Inflammatory macrophage (primary cell): ENCODE measurements around the gene RNF166.

ENCODE experiments used
- DNase-seq, 2 donors: peaks; one replicate each; pipeline ENCODE4 v3.0.0-alpha.2; 2020 to 2022
- total RNA-seq, 18 experiments: gene quantifications; one replicate each; lab custom pipeline; 2026; ENCODE audit warnings: mixed read lengths in 6 of 18, inconsistent platforms in 2 of 18; lab: John Stamatoyannopoulos, UW

The RNF166 gene, protein sequence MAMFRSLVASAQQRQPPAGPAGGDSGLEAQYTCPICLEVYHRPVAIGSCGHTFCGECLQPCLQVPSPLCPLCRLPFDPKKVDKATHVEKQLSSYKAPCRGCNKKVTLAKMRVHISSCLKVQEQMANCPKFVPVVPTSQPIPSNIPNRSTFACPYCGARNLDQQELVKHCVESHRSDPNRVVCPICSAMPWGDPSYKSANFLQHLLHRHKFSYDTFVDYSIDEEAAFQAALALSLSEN
- 4.6 to 83.4 (median 53.5) reads per million in 18 experiments for total RNA-seq

DNA sequence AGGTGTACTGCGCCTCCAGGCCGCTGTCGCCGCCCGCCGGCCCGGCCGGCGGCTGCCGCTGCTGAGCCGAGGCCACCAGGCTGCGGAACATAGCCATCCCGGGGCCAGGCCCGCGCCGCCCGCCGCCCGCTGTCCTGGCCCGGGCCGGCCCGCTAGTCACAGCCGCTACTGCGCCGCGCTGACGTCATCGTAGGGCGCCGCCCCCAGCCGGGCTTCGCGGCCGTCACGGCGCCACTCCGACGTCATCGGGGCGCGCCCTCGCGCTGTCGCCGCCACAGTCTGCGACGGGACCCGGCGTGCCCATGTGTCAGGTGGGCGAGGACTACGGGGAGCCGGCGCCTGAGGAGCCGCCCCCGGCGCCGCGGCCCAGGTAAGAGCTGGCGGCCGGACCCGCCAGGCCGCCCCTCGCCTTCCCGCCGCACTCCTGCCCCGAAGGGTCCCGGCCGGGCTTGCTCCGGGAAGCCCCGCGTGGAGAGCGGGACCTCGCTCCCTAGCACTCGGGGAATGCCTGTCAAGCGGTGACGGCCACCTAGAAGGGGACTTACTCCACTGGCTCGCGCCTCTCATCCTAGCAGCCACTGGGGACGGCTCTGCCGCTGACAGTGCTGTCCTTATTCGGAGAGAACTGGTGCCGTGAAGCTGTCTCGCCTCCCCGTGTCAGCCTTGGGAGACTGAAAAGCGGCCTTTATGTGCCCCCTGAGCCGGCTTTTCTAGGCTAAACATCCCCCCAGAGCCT, at the start of gene RNF166, which contains the start of gene CTU2:
TSS of gene RNF166 (minus strand) at position 180 of the 736 bp plus-strand sequence. CDS start at position 97, 83 bp downstream.
TSS of gene CTU2 (plus strand) at position 275 of the 736 bp plus-strand sequence. CDS start at position 303, 28 bp downstream.
- peak; percentile 89 to 95 for DNase-seq

GRCh38 chr16:88754912-88755744, 48.9 kb upstream of the RNF166 start:
- no peak for DNase-seq

DNA sequence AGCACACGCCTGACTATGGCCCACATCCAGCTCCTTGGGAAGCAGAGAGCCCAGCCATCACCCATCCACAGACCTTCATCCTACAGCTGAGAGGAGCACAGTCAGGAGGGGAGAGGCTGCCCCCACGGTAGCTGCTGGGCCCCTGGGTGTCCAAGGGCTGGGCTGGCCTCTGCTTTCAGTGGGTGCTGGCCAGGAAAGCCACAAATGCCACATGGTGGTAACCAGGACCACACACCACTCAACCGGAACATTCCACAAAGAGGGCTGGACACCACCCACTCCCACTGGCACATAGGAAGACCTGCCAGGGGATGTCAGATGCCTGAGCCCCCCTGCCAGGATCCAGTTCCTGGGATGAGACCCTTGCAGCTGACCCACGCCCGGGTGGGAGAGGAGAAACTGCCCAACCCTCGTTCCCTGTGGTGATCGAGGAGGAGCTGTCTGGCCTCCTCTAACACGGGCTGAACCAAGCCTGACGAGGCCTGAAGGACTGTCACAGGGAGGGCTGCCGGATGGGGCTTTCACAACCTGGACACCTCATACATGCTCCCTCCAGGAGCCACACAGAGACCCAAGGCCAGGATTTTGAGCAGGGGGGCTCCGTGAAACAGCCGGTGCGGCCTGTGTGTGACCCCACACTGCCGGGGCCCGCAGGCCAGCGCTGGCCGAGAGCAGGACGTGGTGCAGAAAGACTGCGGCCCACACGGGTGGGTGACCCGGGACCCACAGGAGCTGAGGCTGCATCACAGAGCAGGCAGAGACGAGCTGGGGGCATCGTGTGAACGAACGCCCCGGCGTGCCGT, 48.1 kb upstream of the RNF166 start:
- DNase-seq, result no peak

DNA sequence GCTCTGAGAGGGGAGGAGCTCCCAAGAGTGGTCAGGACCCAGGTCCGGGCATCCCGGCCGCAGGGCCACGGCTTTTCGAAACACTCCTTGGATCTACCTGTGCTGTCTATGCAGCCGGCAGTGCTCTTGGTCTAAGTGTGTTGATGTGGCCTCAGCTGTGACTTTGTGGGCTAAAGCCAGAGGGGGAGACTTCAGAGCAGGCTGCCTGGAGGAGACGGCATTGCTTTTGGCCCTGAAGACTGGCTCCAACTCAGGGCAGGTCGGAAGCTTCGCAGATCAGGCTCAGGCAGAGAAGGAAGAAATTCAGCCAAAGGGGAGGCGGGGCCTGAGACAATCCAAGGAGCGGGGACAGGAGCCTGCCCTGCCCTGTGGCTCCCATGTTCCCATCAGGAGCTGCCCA, 47.4 kb upstream of the RNF166 start:
- DNase-seq, result no peak

GRCh38 chr16:88753191-88753590, 47.0 kb upstream of the RNF166 start:
- DNase-seq, result no peak

DNA sequence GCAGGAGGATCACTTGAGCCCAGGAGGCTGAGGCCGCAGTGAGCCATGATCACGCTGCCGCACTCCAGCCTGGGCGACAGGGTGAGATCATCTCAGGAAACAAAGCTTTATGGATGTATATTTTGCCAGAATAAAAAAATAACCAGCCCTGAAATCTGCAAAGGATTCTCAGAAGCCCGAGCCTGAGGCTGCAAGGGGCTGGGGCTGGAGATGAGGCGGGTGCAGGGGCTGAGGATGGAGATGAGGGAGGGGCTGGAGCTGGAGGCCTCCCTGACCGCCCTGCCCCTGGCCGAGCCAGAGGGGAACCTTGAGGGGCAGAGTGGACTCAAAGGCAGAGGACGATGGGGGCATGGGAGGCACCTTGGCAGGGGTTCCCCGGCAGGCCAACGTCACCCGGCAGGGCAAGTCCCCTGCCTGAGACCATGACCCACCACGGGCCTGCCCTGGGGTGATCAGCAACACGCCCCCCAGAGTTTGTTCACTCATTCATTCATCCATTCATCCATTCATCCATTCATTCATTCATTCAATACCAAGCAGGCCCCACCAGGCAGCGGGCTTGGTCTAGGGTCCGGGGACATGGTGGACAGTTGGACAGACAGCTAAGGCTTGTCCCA, 46.3 kb upstream of the RNF166 start:
- DNase-seq, result no peak

- DNase-seq, result no peak
Observed at GRCh38 chr16:88750854-88751253, 44.6 kb upstream of the RNF166 start.

DNA sequence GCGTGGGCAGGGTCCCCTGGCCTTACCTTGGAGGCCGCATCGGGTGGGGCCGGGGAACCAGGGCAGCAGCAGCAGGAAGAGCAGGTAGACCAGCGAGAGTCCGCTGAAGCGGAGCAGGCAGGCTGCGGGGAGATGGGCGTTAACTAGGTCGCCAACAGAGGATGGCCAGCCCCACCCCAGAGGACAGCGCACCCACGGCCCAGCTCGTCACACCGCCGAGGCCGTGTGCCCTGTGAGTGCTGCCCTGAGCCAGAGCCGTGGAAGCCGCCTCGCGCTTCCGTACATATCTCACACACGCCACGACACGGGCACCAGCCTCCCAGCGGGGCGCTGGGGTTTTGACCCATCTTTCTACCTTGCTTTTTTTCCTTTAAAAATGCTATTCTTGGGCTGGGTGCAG, 43.1 kb upstream of the RNF166 start:
- DNase-seq, result no peak

GRCh38 chr16:88748364-88748763, 42.2 kb upstream of the RNF166 start:
- DNase-seq, result no peak

- peak; percentile 40 to 48 for DNase-seq
Observed at GRCh38 chr16:88747588-88748301, 41.5 kb upstream of the RNF166 start.

DNA sequence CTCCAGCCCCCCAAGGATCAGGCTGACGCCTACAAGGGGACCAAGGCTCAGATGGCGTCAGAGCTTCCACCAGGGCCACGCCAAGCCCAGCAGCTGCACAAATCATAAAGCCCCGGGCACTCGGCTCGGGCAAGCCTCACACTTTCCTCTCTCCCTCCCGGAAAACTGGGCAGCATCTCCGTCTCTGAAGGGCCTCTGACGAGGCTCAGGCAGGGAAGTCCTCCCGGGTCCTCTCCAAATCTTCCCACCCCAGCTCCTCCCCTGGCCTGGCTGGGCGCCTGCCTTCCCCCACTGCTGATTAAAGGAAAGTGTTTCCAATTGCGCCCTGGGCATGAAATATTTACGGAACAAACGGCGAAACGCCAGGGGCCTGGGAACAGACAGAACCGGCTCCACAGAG, 40.3 kb upstream of the RNF166 start:
- no peak for DNase-seq

- DNase-seq, result no peak
Observed at GRCh38 chr16:88744577-88745521, 38.6 kb upstream of the RNF166 start.

- DNase-seq, result peak; percentile 37 to 64
Observed at GRCh38 chr16:88743693-88744576, 37.7 kb upstream of the RNF166 start.

DNA sequence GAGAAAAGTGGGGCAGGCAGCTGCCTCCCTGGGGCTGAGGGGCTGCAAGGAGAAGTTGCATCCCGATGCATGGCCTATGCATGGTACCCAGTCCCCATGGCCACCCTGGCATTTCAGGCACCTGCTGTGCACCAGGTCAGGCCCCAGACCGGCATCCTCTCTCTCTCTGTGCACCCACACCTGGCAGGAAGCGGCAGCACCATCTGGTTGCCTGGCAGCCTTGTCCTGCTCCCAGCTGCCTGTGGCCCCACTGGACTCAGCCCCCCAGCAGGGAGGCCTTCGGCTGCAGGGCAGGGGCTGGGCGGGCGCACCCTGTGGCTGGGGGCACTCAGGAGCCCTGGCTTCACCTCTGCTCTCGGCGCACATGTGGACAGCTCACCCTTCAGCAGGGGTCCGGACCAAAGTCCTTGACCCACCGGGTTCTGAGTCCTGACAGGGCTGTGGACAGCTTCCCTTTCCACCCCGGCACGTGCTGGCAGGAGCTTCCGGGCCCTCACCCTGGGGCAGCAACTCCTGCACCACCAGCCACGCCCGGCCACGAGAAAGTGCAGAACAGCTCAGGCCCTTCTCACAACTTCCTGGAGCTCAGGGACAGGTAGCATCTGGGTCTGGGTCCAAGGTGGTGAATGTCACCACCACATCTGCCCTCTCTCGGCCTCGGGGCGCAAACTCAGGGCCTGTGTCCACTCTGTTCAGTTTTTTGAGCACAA, 36.8 kb upstream of the RNF166 start:
- no peak for DNase-seq

- DNase-seq, result no peak
Observed at GRCh38 chr16:88741368-88741767, 35.2 kb upstream of the RNF166 start.

GRCh38 chr16:88740727-88741055, 34.5 kb upstream of the RNF166 start:
- DNase-seq, result no peak

DNA sequence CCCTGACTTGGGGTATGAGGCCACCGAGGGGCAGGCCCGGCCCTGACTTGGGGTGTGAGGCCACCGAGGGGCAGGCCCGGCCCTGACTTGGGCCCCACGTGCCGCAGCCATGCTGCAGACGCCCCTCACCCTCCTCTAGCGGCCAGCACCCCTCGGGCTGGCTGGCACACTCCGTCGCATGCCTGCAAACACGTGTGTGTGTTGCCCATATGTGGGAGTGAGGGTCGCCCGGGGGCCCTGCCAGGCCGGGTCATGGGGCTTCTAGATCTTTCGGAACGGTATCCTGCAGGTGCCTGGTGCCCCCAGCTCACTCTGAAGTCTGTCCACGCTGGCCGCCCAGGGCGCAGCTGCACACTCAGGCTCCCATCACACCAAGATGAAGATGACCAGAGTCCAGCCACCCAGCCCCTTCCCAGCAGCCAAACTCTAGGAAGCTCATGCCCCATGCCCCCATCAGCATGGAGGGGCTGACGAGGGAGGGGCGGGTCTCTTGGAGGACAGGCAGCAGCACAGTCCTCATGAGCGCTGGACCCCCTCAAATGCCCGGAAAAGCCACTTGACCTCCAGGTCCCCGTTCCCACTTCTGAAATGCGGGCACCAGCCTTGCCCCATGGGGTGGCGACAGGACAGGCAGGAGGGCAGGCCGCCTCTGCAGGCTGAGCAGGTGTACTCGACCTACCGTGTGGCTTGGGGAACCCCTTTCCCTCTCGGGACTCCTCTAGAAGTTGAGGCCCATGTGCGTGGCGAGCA, 33.9 kb upstream of the RNF166 start:
- no peak for DNase-seq
